ENCODE data around the gene USP6NL. TPM values are rescaled to one million over a fixed set of nuclear protein-coding genes. Genes with fewer than 3 reads are reported as not detected.

Gene USP6NL
- total RNA-seq: 9.9 and 11.7 TPM in 2 replicates

GRCh38 chr10:11611248-11612020 is at the start of gene USP6NL:
USP6NL (minus strand) TSS chr10:11611650; CDS start chr10:11597634, 14,016 bp downstream.

Other genes starting within 250 kb of the USP6NL start
- 2.1 and 4.4 TPM in 2 replicates for gene ECHDC3, start 130.7 kb upstream of the USP6NL start, total RNA-seq
- 0.98 and 1.9 TPM in 2 replicates for gene PROSER2, start 211.7 kb upstream of the USP6NL start, total RNA-seq

All from smooth muscle cell of the pulmonary artery (primary cell).